HEK293 (cell line): ENCODE results near the gene CPD.

Experiments
- HOXA7 ChIP-seq: sonication (generic); formaldehyde crosslinking; IDR thresholded peaks from 2 replicates; pipeline ENCODE4 v1.8.1; 2022; ENCODE audit warnings: missing genetic modification reagents, borderline replicate concordance
- SETDB1 ChIP-seq: IDR thresholded peaks from one replicate; pipeline ENCODE4 v1.6.1; 2017; ENCODE audit warnings: mild to moderate bottlenecking, low read length, moderate library complexity, mixed read lengths; ENCODE audit not compliant: insufficient read length
- WT1 ChIP-seq: fragments of 450-650 bp; formaldehyde crosslinking; IDR thresholded peaks from 2 replicates; pipeline ENCODE4 v1.5.1; 2016; ENCODE audit warnings: missing biosample characterization, missing genetic modification characterization
- YY2 ChIP-seq: fragments of 450-650 bp; formaldehyde crosslinking; IDR thresholded peaks from 2 replicates; pipeline ENCODE4 v1.5.1; 2016; ENCODE audit warnings: missing biosample characterization, missing genetic modification characterization
- ZFP41 ChIP-seq: fragments of 450-650 bp; formaldehyde crosslinking; IDR thresholded peaks from 2 replicates; pipeline ENCODE4 v1.5.1; 2016; ENCODE audit warnings: missing biosample characterization, missing genetic modification characterization, borderline replicate concordance
- ZNF335 ChIP-seq: fragments of 450-650 bp; formaldehyde crosslinking; conservative IDR thresholded peaks from 2 replicates; pipeline ENCODE4 v1.5.1; 2016; ENCODE audit warnings: missing biosample characterization, missing genetic modification characterization
- ZNF341 ChIP-seq: fragments of 450-650 bp; formaldehyde crosslinking; IDR thresholded peaks from 2 replicates; pipeline ENCODE4; 2016; ENCODE audit warnings: low read depth, missing biosample characterization, missing genetic modification characterization
- ZNF423 ChIP-seq: fragments of 450-650 bp; formaldehyde crosslinking; IDR thresholded peaks from 2 replicates; pipeline ENCODE4 v1.5.1; 2016; ENCODE audit warnings: missing biosample characterization, missing genetic modification characterization
- ZNF544 ChIP-seq: fragments of 450-650 bp; formaldehyde crosslinking; IDR thresholded peaks from 2 replicates; pipeline ENCODE4 v1.5.0; 2017; ENCODE audit warnings: missing biosample characterization, missing genetic modification characterization
- ZNF621 ChIP-seq: fragments of 450-650 bp; formaldehyde crosslinking; IDR thresholded peaks from 2 replicates; pipeline ENCODE4 v1.5.1; 2017; ENCODE audit warnings: missing biosample characterization, missing genetic modification characterization
- ZNF629 ChIP-seq: fragments of 450-650 bp; formaldehyde crosslinking; IDR thresholded peaks from 2 replicates; pipeline ENCODE4 v1.5.1; 2017; ENCODE audit warnings: missing biosample characterization, missing genetic modification characterization
- ZNF664 ChIP-seq: fragments of 450-650 bp; formaldehyde crosslinking; IDR thresholded peaks from 2 replicates; pipeline ENCODE4 v1.5.1; 2016; ENCODE audit warnings: missing biosample characterization, missing genetic modification characterization
- TF ChIP-seq, protein P1 (sequence below): fragments of 450-650 bp; formaldehyde crosslinking; IDR thresholded peaks from 2 replicates; pipeline ENCODE4 v1.5.1; 2016; ENCODE audit warnings: missing biosample characterization, missing genetic modification characterization
- TF ChIP-seq, protein P2 (sequence below): fragments of 450-650 bp; formaldehyde crosslinking; IDR thresholded peaks from 2 replicates; pipeline ENCODE4; 2016; ENCODE audit warnings: missing biosample characterization, missing genetic modification characterization
- TF ChIP-seq, protein P3 (sequence below): fragments of 450-650 bp; formaldehyde crosslinking; IDR thresholded peaks from 2 replicates; pipeline ENCODE4 v1.5.1; 2016; ENCODE audit warnings: missing biosample characterization, missing genetic modification characterization
- TF ChIP-seq, protein P4 (sequence below): fragments of 450-650 bp; formaldehyde crosslinking; IDR thresholded peaks from 2 replicates; pipeline ENCODE4 v1.5.1; 2016; ENCODE audit warnings: missing biosample characterization, missing genetic modification characterization
- TF ChIP-seq, protein P5 (sequence below): fragments of 450-650 bp; formaldehyde crosslinking; IDR thresholded peaks from 2 replicates; pipeline ENCODE4 v1.5.1; 2016; ENCODE audit warnings: missing biosample characterization, missing genetic modification characterization

The CPD gene

DNA sequence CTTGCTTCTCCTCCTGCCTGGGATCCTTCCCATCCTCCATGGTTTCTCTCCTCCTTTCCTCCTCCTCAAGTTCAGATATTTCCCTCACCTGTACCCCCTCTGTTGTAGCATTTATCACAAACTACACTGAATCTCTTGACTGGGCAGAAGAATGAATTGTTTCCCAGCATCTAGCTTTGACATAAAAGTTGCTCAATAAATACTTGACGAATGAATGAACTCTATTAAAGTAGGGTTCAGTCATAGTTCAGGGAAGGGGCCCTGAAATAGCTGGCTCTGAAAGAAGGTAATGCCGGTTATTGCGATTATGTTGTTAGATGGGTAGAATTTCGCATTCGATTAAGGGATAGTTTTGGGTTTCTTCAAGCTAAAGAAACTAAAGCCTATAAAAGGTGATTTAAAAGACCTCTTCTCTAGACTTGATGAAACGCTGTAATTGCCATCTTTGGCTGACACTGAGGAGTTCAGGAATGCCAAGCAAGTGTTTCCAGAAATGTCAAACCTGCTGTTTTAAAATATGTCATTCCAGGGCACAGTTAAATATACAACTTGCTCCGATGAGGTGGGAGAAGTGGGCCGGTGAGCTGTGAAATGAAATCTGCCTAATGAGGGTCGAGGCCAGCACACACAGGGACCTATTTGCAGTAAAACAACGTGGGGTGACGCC, 1.0 kb upstream of the CPD start (continued):
- TF ChIP-seq, protein P1, sequence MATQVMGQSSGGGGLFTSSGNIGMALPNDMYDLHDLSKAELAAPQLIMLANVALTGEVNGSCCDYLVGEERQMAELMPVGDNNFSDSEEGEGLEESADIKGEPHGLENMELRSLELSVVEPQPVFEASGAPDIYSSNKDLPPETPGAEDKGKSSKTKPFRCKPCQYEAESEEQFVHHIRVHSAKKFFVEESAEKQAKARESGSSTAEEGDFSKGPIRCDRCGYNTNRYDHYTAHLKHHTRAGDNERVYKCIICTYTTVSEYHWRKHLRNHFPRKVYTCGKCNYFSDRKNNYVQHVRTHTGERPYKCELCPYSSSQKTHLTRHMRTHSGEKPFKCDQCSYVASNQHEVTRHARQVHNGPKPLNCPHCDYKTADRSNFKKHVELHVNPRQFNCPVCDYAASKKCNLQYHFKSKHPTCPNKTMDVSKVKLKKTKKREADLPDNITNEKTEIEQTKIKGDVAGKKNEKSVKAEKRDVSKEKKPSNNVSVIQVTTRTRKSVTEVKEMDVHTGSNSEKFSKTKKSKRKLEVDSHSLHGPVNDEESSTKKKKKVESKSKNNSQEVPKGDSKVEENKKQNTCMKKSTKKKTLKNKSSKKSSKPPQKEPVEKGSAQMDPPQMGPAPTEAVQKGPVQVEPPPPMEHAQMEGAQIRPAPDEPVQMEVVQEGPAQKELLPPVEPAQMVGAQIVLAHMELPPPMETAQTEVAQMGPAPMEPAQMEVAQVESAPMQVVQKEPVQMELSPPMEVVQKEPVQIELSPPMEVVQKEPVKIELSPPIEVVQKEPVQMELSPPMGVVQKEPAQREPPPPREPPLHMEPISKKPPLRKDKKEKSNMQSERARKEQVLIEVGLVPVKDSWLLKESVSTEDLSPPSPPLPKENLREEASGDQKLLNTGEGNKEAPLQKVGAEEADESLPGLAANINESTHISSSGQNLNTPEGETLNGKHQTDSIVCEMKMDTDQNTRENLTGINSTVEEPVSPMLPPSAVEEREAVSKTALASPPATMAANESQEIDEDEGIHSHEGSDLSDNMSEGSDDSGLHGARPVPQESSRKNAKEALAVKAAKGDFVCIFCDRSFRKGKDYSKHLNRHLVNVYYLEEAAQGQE (tag by site-specific recombination), result no peak
- no peak for TF ChIP-seq ZFP41 (tag by site-specific recombination)
- TF ChIP-seq ZNF629 (tag by site-specific recombination), result no peak
- no peak for TF ChIP-seq YY2 (tag by site-specific recombination)
- no peak for TF ChIP-seq ZNF423 (tag by site-specific recombination)
- no peak for TF ChIP-seq ZNF341 (tag by site-specific recombination)
- TF ChIP-seq, protein P2, sequence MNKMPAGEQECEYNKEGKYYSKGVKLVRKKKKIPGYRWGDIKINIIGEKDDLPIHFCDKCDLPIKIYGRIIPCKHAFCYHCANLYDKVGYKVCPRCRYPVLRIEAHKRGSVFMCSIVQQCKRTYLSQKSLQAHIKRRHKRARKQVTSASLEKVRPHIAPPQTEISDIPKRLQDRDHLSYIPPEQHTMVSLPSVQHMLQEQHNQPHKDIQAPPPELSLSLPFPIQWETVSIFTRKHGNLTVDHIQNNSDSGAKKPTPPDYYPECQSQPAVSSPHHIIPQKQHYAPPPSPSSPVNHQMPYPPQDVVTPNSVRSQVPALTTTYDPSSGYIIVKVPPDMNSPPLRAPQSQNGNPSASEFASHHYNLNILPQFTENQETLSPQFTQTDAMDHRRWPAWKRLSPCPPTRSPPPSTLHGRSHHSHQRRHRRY (tag by site-specific recombination), result no peak
- TF ChIP-seq ZNF621 (tag by site-specific recombination), result no peak
- TF ChIP-seq, protein P3, sequence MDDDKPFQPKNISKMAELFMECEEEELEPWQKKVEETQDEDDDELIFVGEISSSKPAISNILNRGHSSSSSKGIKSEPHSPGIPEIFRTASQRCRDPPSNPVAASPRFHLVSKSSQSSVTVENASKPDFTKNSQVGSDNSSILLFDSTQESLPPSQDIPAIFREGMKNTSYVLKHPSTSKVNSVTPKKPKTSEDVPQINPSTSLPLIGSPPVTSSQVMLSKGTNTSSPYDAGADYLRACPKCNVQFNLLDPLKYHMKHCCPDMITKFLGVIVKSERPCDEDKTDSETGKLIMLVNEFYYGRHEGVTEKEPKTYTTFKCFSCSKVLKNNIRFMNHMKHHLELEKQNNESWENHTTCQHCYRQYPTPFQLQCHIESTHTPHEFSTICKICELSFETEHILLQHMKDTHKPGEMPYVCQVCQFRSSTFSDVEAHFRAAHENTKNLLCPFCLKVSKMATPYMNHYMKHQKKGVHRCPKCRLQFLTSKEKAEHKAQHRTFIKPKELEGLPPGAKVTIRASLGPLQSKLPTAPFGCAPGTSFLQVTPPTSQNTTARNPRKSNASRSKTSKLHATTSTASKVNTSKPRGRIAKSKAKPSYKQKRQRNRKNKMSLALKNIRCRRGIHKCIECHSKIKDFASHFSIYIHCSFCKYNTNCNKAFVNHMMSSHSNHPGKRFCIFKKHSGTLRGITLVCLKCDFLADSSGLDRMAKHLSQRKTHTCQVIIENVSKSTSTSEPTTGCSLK (tag by site-specific recombination), result no peak
- TF ChIP-seq, protein P4, sequence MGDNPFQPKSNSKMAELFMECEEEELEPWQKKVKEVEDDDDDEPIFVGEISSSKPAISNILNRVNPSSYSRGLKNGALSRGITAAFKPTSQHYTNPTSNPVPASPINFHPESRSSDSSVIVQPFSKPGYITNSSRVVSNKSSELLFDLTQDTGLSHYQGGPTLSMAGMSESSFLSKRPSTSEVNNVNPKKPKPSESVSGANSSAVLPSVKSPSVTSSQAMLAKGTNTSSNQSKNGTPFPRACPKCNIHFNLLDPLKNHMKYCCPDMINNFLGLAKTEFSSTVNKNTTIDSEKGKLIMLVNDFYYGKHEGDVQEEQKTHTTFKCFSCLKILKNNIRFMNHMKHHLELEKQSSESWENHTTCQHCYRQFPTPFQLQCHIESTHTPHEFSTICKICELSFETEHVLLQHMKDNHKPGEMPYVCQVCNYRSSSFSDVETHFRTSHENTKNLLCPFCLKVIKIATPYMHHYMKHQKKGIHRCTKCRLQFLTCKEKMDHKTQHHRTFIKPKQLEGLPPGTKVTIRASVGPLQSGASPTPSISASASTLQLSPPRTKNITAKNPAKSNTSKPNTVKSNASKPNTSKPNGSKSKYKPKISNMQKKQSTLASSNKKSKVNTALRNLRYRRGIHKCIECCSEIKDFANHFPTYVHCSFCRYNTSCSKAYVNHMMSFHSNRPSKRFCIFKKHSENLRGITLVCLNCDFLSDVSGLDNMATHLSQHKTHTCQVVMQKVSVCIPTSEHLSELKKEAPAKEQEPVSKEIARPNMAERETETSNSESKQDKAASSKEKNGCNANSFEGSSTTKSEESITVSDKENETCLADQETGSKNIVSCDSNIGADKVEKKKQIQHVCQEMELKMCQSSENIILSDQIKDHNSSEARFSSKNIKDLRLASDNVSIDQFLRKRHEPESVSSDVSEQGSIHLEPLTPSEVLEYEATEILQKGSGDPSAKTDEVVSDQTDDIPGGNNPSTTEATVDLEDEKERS (tag by site-specific recombination), result no peak
- no peak for TF ChIP-seq ZNF544 (tag by site-specific recombination)
- TF ChIP-seq, protein P5, sequence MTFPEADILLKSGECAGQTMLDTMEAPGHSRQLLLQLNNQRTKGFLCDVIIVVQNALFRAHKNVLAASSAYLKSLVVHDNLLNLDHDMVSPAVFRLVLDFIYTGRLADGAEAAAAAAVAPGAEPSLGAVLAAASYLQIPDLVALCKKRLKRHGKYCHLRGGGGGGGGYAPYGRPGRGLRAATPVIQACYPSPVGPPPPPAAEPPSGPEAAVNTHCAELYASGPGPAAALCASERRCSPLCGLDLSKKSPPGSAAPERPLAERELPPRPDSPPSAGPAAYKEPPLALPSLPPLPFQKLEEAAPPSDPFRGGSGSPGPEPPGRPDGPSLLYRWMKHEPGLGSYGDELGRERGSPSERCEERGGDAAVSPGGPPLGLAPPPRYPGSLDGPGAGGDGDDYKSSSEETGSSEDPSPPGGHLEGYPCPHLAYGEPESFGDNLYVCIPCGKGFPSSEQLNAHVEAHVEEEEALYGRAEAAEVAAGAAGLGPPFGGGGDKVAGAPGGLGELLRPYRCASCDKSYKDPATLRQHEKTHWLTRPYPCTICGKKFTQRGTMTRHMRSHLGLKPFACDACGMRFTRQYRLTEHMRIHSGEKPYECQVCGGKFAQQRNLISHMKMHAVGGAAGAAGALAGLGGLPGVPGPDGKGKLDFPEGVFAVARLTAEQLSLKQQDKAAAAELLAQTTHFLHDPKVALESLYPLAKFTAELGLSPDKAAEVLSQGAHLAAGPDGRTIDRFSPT, result no peak
- 0 out of 2 replicates have a peak, but pooled peaks have one; percentile 14 for TF ChIP-seq ZNF335
- TF ChIP-seq HOXA7 (CRISPR knock-in tag), result no peak
- peak; percentile 94 for TF ChIP-seq ZNF664 (tag by site-specific recombination)
- TF ChIP-seq SETDB1, result no peak
- TF ChIP-seq WT1 (tag by site-specific recombination), result no peak
- TF ChIP-seq, all 188 proteins: peak for 3
